Right ventricle myocardium inferior (tissue), 1 donor: ENCODE data around the gene CPSF7. TPM values are rescaled to one million over a fixed set of nuclear protein-coding genes. Genes with fewer than 3 reads are reported as not detected.
"Not testable (repeated sequence)": the region's sequence is repeated elsewhere in the genome, so short reads cannot be mapped to it uniquely, and the experiment has no call there.

Experiments
- ATAC-seq: fragments of 200-7000 bp; cut with Tn5 transposase; one replicate; pipeline ENCODE4 v1.9.1; 2020; ENCODE audit warnings: mild to moderate bottlenecking, moderate library complexity
- DNase-seq: peaks from one replicate; pipeline ENCODE4 v3.0.0; 2021; ENCODE audit errors: missing footprints
- intact Hi-C: fragments of 100-400 bp; cut with DNase I; formaldehyde crosslinking; loops from one replicate; pipeline ENCODE4 v1.11.0; 2022
- total RNA-seq: library from RNA; stranded (reverse); fragmentation: NEBNext Ultra II Directional; extraction: Animal tissue kit (Norgen Biotek cat#: 25700); gene quantifications from one replicate; pipeline ENCODE4 v1.2.1, GENCODE V29; 2021
- donor health status: DM: no; HTN: yes; CAD: no; lungs with severe emphysema.

Gene CPSF7
- total RNA-seq, 1 donor from 2014 or later, result 36.5 TPM

- no peak for DNase-seq
- ATAC-seq, result no peak
- intact Hi-C loops, result no loop called here
Observed at GRCh38 chr11:61401573-61401972, 28.2 kb downstream of the CPSF7 start.

- intact Hi-C loops, result no loop called here
- ATAC-seq, result no peak
- DNase-seq, result no peak
Observed at GRCh38 chr11:61401173-61401572, 28.6 kb downstream of the CPSF7 start.

GRCh38 chr11:61392981-61393595 lies 36.7 kb downstream of the CPSF7 start:
- ATAC-seq, result no peak
- intact Hi-C loops, result no loop called here
- DNase-seq, result no peak

- ATAC-seq (no peak), DNase-seq (no peak)
Observed at GRCh38 chr11:61390161-61390560, 39.6 kb downstream of the CPSF7 start.

GRCh38 chr11:61384271-61385242 lies 45.2 kb downstream of the CPSF7 start:
- DNase-seq (no peak), ATAC-seq (no peak)
- intact Hi-C loops, result loop anchor here (1.0 kb wide), 1 partner anchor 48 kb away; no protein-coding TSS in a partner anchor

More at GRCh38 chr11:61390161-61390560, 39.6 kb downstream of the CPSF7 start:
- intact Hi-C loops, result no loop called here

GRCh38 chr11:61383859-61384258 lies 45.9 kb downstream of the CPSF7 start:
- ATAC-seq, intact Hi-C loops, DNase-seq: not testable (repeated sequence)

- intact Hi-C loops, result no loop called here
- DNase-seq (no peak), ATAC-seq (no peak)
Observed at GRCh38 chr11:61380884-61381283, 48.9 kb downstream of the CPSF7 start.

GRCh38 chr11:61378713-61379313 lies 51.0 kb downstream of the CPSF7 start:
- DNase-seq, result no peak
- peak; percentile 94 for ATAC-seq
- intact Hi-C loops, result no loop called here

GRCh38 chr11:61377461-61378160 lies 52.2 kb downstream of the CPSF7 start:
- DNase-seq (no peak), ATAC-seq (peak; percentile 12)
- intact Hi-C loops, result no loop called here

GRCh38 chr11:61375761-61376108 lies 54.0 kb downstream of the CPSF7 start:
- ATAC-seq, result no peak

GRCh38 chr11:61372659-61373420 lies 56.9 kb downstream of the CPSF7 start:
- ATAC-seq, result no peak
- intact Hi-C loops, result no loop called here
- DNase-seq, result no peak

More at GRCh38 chr11:61375761-61376108, 54.0 kb downstream of the CPSF7 start:
- intact Hi-C loops, result no loop called here
- DNase-seq, result no peak

GRCh38 chr11:61370349-61371005 lies 59.3 kb downstream of the CPSF7 start:
- no peak for DNase-seq
- intact Hi-C loops, result no loop called here
- no peak for ATAC-seq

- intact Hi-C loops, result no loop called here
- peak; percentile 93 for ATAC-seq
- DNase-seq, result no peak
Observed at GRCh38 chr11:61369372-61370348, 60.1 kb downstream of the CPSF7 start.

GRCh38 chr11:61368646-61369045 lies 61.1 kb downstream of the CPSF7 start:
- ATAC-seq, result no peak
- DNase-seq, result no peak
- intact Hi-C loops, result no loop called here

GRCh38 chr11:61367406-61367805 lies 62.4 kb downstream of the CPSF7 start:
- intact Hi-C loops, result no loop called here
- no peak for ATAC-seq
- DNase-seq, result no peak

GRCh38 chr11:61364012-61364675 lies 65.6 kb downstream of the CPSF7 start:
- ATAC-seq, result no peak
- intact Hi-C loops, result no loop called here

More at GRCh38 chr11:61364012-61364675, 65.6 kb downstream of the CPSF7 start:
- no peak for DNase-seq
